Measurements from ENCODE around the gene NLRP1.

- TF ChIP-seq POLR2A (IDR thresholded peaks at IDR 0.05) (no peak), CTCF (IDR thresholded peaks at IDR 0.05 in 4 of 5, conservative IDR thresholded peaks at IDR 0.05 in 1 of 5) (no peak)
Observed at GRCh38 chr17:5558815-5559785, 25.2 kb downstream of the NLRP1 start.
